Measurements from ENCODE around the gene FGF22. TPM values are rescaled to one million over a fixed set of nuclear protein-coding genes. Genes with fewer than 3 reads are reported as not detected.

FGF22 gene
- under 1 TPM; 0.23 to 0.46 TPM for total RNA-seq
- polyA plus RNA-seq: under 1 TPM; 0.10 to 0.85 TPM
- long read RNA-seq, donor 1: 0 reads
- long read RNA-seq, donor 2: 0 reads
- long read RNA-seq, donor 3: 0 reads
- long read RNA-seq, donor 4: 0 reads
- long read RNA-seq, donor 5: 0 reads

DNA sequence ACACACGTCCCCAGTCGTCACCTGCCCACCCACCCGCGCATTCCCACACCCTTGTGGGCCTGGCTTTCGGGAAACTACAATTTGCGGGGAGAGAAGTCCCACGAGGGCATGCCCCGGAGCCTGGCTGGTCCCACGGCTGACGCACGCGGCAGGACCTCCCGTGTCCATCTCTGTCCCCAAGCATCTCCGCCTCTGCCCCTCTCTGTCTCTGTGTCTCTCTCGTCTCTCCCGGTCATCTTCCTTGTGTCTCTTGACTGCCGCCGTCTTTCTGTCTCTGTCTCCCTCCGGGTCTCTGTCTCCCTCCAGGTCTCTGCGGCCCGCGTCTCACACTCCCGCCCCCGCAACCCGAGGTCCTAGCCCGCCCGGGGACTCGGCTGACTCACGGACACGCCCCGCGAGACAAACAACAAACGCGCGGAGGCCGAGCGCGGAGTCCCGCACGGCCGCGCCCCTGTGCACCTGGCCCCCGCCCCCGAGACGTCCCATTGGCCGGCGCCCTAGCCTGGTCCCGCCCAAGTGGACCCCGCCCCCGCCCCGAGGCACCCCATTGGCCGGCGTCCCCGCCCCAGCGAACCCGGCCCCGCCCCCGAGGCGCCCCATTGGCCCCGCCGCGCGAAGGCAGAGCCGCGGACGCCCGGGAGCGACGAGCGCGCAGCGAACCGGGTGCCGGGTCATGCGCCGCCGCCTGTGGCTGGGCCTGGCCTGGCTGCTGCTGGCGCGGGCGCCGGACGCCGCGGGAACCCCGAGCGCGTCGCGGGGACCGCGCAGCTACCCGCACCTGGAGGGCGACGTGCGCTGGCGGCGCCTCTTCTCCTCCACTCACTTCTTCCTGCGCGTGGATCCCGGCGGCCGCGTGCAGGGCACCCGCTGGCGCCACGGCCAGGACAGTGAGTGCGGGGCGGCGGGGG, at the start of gene FGF22:
Gene FGF22, plus strand, starts transcription at position 627 of the 908 bp plus-strand sequence. Its CDS starts 47 bp downstream, at position 674.
- no peaks in the 10 kb centered on the region for H3K27me3 ChIP-seq (ENCODE audit: control insufficient read depth in 3 of 3, insufficient read depth in 3 of 3, low read length in 2 of 3)
- ATAC-seq (ENCODE audit: insufficient read depth, low FRiP score) (peak; percentile 90), DNase-seq (peak; percentile 78 to 91 (median 85))
- WGBS, 2 donors: 5 to 7% methylated on average over 101 to 109 of the region's 109 CpGs
- peak within 1 kb of the TSS; percentile 35 for H3K4me3 ChIP-seq
- H3K27ac ChIP-seq (ENCODE audit: low read depth in 1 of 2, low read length in 1 of 2): no peak within 1 kb of the TSS
- TF ChIP-seq, protein P1, sequence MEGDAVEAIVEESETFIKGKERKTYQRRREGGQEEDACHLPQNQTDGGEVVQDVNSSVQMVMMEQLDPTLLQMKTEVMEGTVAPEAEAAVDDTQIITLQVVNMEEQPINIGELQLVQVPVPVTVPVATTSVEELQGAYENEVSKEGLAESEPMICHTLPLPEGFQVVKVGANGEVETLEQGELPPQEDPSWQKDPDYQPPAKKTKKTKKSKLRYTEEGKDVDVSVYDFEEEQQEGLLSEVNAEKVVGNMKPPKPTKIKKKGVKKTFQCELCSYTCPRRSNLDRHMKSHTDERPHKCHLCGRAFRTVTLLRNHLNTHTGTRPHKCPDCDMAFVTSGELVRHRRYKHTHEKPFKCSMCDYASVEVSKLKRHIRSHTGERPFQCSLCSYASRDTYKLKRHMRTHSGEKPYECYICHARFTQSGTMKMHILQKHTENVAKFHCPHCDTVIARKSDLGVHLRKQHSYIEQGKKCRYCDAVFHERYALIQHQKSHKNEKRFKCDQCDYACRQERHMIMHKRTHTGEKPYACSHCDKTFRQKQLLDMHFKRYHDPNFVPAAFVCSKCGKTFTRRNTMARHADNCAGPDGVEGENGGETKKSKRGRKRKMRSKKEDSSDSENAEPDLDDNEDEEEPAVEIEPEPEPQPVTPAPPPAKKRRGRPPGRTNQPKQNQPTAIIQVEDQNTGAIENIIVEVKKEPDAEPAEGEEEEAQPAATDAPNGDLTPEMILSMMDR (IDR thresholded peaks at IDR 0.05; ENCODE audit: control extremely low read depth, extremely low read depth): no peak
- H3K4me1 ChIP-seq (ENCODE audit: control insufficient read depth in 5 of 5, insufficient read depth in 5 of 5, low read length in 5 of 5): peaks cover 0 to 7% (median 4%) of the 10 kb centered on the region in 5 donors
- no peaks in the 10 kb centered on the region for H3K9me3 ChIP-seq (ENCODE audit: control insufficient read depth in 4 of 4, insufficient read depth in 3 of 4, low read length in 3 of 4)
- H3K9ac ChIP-seq (ENCODE audit: insufficient read depth in 1 of 2, low read length in 2 of 2): peak within 1 kb of the TSS in 1 of 2 donors; percentile 23
- H3K36me3 ChIP-seq (ENCODE audit: control insufficient read depth in 4 of 4, insufficient read depth in 4 of 4, low read length in 4 of 4): peaks cover 0 to 2% (median 0%) of the 10 kb centered on the region in 4 donors

DNA sequence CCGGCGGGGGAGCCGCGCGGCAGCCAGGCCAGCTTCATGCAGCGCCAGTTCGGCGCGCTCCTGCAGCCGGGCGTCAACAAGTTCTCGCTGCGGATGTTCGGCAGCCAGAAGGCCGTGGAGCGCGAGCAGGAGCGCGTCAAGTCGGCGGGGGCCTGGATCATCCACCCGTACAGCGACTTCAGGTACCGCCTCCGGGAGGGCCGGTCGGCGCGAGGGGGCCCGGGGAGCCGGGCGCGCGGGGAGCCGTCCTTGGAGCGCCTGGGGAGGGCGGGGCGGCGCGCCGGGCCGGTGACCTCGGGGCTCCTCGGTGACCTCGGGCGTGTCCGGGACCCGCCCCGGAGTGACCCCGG, 49.3 kb upstream of the FGF22 start:
- 0 to 2% methylated on average over 36 to 50 of the region's 50 CpGs for WGBS, 2 donors
- ATAC-seq (ENCODE audit: insufficient read depth, low FRiP score) (no peak), DNase-seq (no peak)
- H3K36me3 ChIP-seq (ENCODE audit: control insufficient read depth in 4 of 4, insufficient read depth in 4 of 4, low read length in 4 of 4): no peaks in the 10 kb centered on the region
- no peak overlapping the region for H3K27ac ChIP-seq (ENCODE audit: low read depth in 1 of 2, low read length in 1 of 2)
- peaks cover 0 to 5% (median 0%) of the 10 kb centered on the region in 4 donors for H3K9me3 ChIP-seq (ENCODE audit: control insufficient read depth in 4 of 4, insufficient read depth in 3 of 4, low read length in 3 of 4)
- no peak overlapping the region for H3K4me3 ChIP-seq
- peaks cover 0 to 15% (median 0%) of the 10 kb centered on the region in 5 donors for H3K4me1 ChIP-seq (ENCODE audit: control insufficient read depth in 5 of 5, insufficient read depth in 5 of 5, low read length in 5 of 5)
- peaks cover 7 to 27% (median 23%) of the 10 kb centered on the region in 3 donors for H3K27me3 ChIP-seq (ENCODE audit: control insufficient read depth in 3 of 3, insufficient read depth in 3 of 3, low read length in 2 of 3)
- TF ChIP-seq, protein P1 (IDR thresholded peaks at IDR 0.05; ENCODE audit: control extremely low read depth, extremely low read depth): no peak
- no peak overlapping the region for H3K9ac ChIP-seq (ENCODE audit: insufficient read depth in 1 of 2, low read length in 2 of 2)

DNA sequence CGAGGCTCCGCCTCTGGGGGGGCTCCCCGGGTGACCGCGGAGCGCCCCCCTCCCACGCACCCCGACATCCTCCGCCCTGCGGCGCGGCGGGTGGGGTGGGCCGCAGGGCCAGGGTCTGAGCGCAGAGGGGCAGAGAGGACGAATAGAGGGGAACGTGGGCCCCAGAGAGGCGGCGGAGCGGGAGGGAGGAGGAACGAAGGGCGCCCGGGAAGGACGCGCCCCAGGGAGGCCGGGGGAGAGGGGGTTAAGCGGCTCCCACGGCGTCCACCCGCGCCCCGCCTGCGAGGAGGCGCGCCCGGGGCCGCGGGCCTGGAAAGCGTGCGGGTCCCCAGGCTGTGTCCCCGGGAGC, 49.0 kb upstream of the FGF22 start:
- TF ChIP-seq, protein P1 (IDR thresholded peaks at IDR 0.05; ENCODE audit: control extremely low read depth, extremely low read depth): no peak
- Histone ChIP-seq H3K36me3 (ENCODE audit: control insufficient read depth in 4 of 4, insufficient read depth in 4 of 4, low read length in 4 of 4) (no peaks in the 10 kb centered on the region), H3K9me3 (ENCODE audit: control insufficient read depth in 4 of 4, insufficient read depth in 3 of 4, low read length in 3 of 4) (peaks cover 0 to 5% (median 0%) of the 10 kb centered on the region in 4 donors), H3K4me1 (ENCODE audit: control insufficient read depth in 5 of 5, insufficient read depth in 5 of 5, low read length in 5 of 5) (peaks cover 0 to 15% (median 0%) of the 10 kb centered on the region in 5 donors), H3K4me3 (no peak overlapping the region), H3K27me3 (ENCODE audit: control insufficient read depth in 3 of 3, insufficient read depth in 3 of 3, low read length in 2 of 3) (peaks cover 7 to 27% (median 23%) of the 10 kb centered on the region in 3 donors), H3K27ac (ENCODE audit: low read depth in 1 of 2, low read length in 1 of 2) (no peak overlapping the region), H3K9ac (ENCODE audit: insufficient read depth in 1 of 2, low read length in 2 of 2) (no peak overlapping the region)
- DNase-seq: no peak
- WGBS, 2 donors: 7 to 10% methylated on average over 25 to 41 of the region's 41 CpGs
- ATAC-seq (ENCODE audit: insufficient read depth, low FRiP score): no peak

Data from lung (tissue), 16 donors.